ENCODE data around the gene EXPH5.

EXPH5 gene

GRCh38 chr11:108498046-108498815 is 95.3 kb downstream of the EXPH5 start, which contains the start of gene POGLUT3 (continued):
- 0 out of 2 replicates have a peak, but pooled peaks have one; percentile 32 for TF ChIP-seq ZNF610 (tag by site-specific recombination; IDR thresholded peaks at IDR 0.05; ENCODE audit: borderline replicate concordance)
- TF ChIP-seq ZNF76 (tag by site-specific recombination; IDR thresholded peaks at IDR 0.05; ENCODE audit: borderline replicate concordance, low read depth), result 0 out of 2 replicates have a peak, but pooled peaks have one; percentile 54
- TF ChIP-seq ZNF19 (tag by site-specific recombination; IDR thresholded peaks at IDR 0.05; ENCODE audit: low read depth), result no peak
- TF ChIP-seq ZNF530 (tag by site-specific recombination; IDR thresholded peaks at IDR 0.05; ENCODE audit: low read depth), result no peak
- peak; percentile 50; the same call in 1 of the 2 replicates for TF ChIP-seq KLF9 (tag by site-specific recombination; IDR thresholded peaks at IDR 0.05; ENCODE audit: low read depth)
- no peak for TF ChIP-seq ZBTB49 (tag by site-specific recombination; IDR thresholded peaks at IDR 0.05; ENCODE audit: low read depth)
- peak; percentile 76 for TF ChIP-seq IKZF3 (tag by site-specific recombination; IDR thresholded peaks at IDR 0.05)
- TF ChIP-seq ZNF596 (tag by site-specific recombination; IDR thresholded peaks at IDR 0.05), result 0 out of 2 replicates have a peak, but pooled peaks have one; percentile 10
- TF ChIP-seq GLIS2 (tag by site-specific recombination; IDR thresholded peaks at IDR 0.05), result peak; percentile 81
- TF ChIP-seq, protein P1, sequence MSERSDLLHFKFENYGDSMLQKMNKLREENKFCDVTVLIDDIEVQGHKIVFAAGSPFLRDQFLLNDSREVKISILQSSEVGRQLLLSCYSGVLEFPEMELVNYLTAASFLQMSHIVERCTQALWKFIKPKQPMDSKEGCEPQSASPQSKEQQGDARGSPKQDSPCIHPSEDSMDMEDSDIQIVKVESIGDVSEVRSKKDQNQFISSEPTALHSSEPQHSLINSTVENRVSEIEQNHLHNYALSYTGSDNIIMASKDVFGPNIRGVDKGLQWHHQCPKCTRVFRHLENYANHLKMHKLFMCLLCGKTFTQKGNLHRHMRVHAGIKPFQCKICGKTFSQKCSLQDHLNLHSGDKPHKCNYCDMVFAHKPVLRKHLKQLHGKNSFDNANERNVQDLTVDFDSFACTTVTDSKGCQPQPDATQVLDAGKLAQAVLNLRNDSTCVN (tag by site-specific recombination; optimal IDR thresholded peaks at IDR 0.05), result peak; percentile 75
- TF ChIP-seq, protein P2, sequence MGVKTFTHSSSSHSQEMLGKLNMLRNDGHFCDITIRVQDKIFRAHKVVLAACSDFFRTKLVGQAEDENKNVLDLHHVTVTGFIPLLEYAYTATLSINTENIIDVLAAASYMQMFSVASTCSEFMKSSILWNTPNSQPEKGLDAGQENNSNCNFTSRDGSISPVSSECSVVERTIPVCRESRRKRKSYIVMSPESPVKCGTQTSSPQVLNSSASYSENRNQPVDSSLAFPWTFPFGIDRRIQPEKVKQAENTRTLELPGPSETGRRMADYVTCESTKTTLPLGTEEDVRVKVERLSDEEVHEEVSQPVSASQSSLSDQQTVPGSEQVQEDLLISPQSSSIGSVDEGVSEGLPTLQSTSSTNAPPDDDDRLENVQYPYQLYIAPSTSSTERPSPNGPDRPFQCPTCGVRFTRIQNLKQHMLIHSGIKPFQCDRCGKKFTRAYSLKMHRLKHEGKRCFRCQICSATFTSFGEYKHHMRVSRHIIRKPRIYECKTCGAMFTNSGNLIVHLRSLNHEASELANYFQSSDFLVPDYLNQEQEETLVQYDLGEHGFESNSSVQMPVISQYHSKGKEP (tag by site-specific recombination; IDR thresholded peaks at IDR 0.05), result peak; percentile 32; the same call in 1 of the 2 replicates
- peak; percentile 60; the same call in 1 of the 2 replicates for TF ChIP-seq ZNF2 (tag by site-specific recombination; IDR thresholded peaks at IDR 0.05)
- TF ChIP-seq PBX3 (CRISPR knock-in tag; IDR thresholded peaks at IDR 0.05), result peak; percentile 83; the same call in 1 of the 2 replicates
- peak; percentile 46; the same call in 1 of the 2 replicates for TF ChIP-seq CTCF (tag by site-specific recombination; IDR thresholded peaks at IDR 0.05)
- peak; percentile 80 for TF ChIP-seq KLF1 (tag by site-specific recombination; IDR thresholded peaks at IDR 0.05)
- TF ChIP-seq SCRT2 (tag by site-specific recombination; IDR thresholded peaks at IDR 0.05), result 0 out of 2 replicates have a peak, but pooled peaks have one; percentile 49
- peak; percentile 89 for TF ChIP-seq ZNF660 (tag by site-specific recombination; IDR thresholded peaks at IDR 0.05)
- TF ChIP-seq ZNF394 (tag by site-specific recombination; IDR thresholded peaks at IDR 0.05; ENCODE audit: borderline replicate concordance), result peak; percentile 35; the same call in 1 of the 2 replicates
- peak; percentile 52 for TF ChIP-seq ZNF398 (tag by site-specific recombination; IDR thresholded peaks at IDR 0.05)
- TF ChIP-seq ZNF416 (tag by site-specific recombination; IDR thresholded peaks at IDR 0.05), result no peak
- no peak for TF ChIP-seq GLI2 (tag by site-specific recombination; IDR thresholded peaks at IDR 0.05; ENCODE audit: borderline replicate concordance, low read depth)
- TF ChIP-seq ZNF335 (tag by site-specific recombination; conservative IDR thresholded peaks at IDR 0.05), result peak; percentile 70
- TF ChIP-seq PRDM1 (tag by site-specific recombination; IDR thresholded peaks at IDR 0.05), result peak; percentile 38; the same call in 1 of the 2 replicates
- peak; percentile 58; the same call in 1 of the 2 replicates for TF ChIP-seq KLF7 (tag by site-specific recombination; IDR thresholded peaks at IDR 0.05; ENCODE audit: borderline replicate concordance)
- TF ChIP-seq ZNF366 (tag by site-specific recombination; conservative IDR thresholded peaks at IDR 0.05), result peak; percentile 83
- TF ChIP-seq ZBTB17 (tag by site-specific recombination; IDR thresholded peaks at IDR 0.05), result peak; percentile 46
- TF ChIP-seq ZNF549 (tag by site-specific recombination; IDR thresholded peaks at IDR 0.05), result no peak
- 0 out of 2 replicates have a peak, but pooled peaks have one; percentile 10 for TF ChIP-seq EGR2 (tag by site-specific recombination; IDR thresholded peaks at IDR 0.05; ENCODE audit: low read depth)
- TF ChIP-seq ZNF155 (tag by site-specific recombination; IDR thresholded peaks at IDR 0.05), result no peak
